Ishikawa (cell line): ENCODE measurements around the gene ATP5F1D.
A peak's percentile ranks its signal among the peaks of the same experiment; 100 is the strongest.

Experiments
- CEBPB ChIP-seq: IDR thresholded peaks from 2 replicates; pipeline ENCODE4 v1.6.1; 2012
- CREB1 ChIP-seq: IDR thresholded peaks from 2 replicates; pipeline ENCODE4 v1.6.1; 2012; ENCODE audit warnings: low read depth
- EGR1 ChIP-seq: IDR thresholded peaks from 2 replicates; pipeline ENCODE4 v1.6.1; 2012
- EP300 ChIP-seq: IDR thresholded peaks from 2 replicates; pipeline ENCODE4 v1.6.1; 2012; ENCODE audit warnings: borderline replicate concordance
- FOXM1 ChIP-seq: IDR thresholded peaks from 2 replicates; pipeline ENCODE4 v1.6.1; 2012; ENCODE audit warnings: low read depth, borderline replicate concordance
- MAX ChIP-seq: IDR thresholded peaks from 2 replicates; pipeline ENCODE4 v1.6.1; 2012
- NFIC ChIP-seq: IDR thresholded peaks from 2 replicates; pipeline ENCODE4 v1.6.1; 2012
- RAD21 ChIP-seq: IDR thresholded peaks from 2 replicates; pipeline ENCODE4 v1.6.1; 2012; ENCODE audit warnings: low read depth
- REST ChIP-seq: IDR thresholded peaks from 2 replicates; pipeline ENCODE4 v1.6.1; 2012; ENCODE audit warnings: low read depth, mild to moderate bottlenecking
- TAF1 ChIP-seq: IDR thresholded peaks from 2 replicates; pipeline ENCODE4 v1.6.1; 2012; ENCODE audit warnings: low read depth, mild to moderate bottlenecking
- TCF12 ChIP-seq: IDR thresholded peaks from 2 replicates; pipeline ENCODE4 v1.6.1; 2012; ENCODE audit warnings: low read depth
- TEAD4 ChIP-seq: IDR thresholded peaks from 2 replicates; pipeline ENCODE4 v1.6.1; 2012
- USF1 ChIP-seq: IDR thresholded peaks from 2 replicates; pipeline ENCODE4 v1.6.1; 2012
- YY1 ChIP-seq: IDR thresholded peaks from 2 replicates; pipeline ENCODE4 v1.6.1; 2012; ENCODE audit warnings: low read depth
- ZBTB7A ChIP-seq: IDR thresholded peaks from 2 replicates; pipeline ENCODE4 v1.6.1; 2012; ENCODE audit warnings: low read depth

Gene ATP5F1D

GRCh38 chr19:1261798-1262622 is 20.5 kb downstream of the ATP5F1D start:
- TF ChIP-seq YY1, result peak; percentile 14; the same call in 1 of the 2 replicates
- TF ChIP-seq TEAD4, result peak; percentile 35
- TF ChIP-seq ZBTB7A, result no peak
- no peak for TF ChIP-seq REST
- TF ChIP-seq FOXM1, result 0 out of 2 replicates have a peak, but pooled peaks have one; percentile 44
- TF ChIP-seq CREB1, result 0 out of 2 replicates have a peak, but pooled peaks have one; percentile 24
- peak; percentile 38; the same call in 1 of the 2 replicates for TF ChIP-seq MAX
- no peak for TF ChIP-seq CEBPB
- no peak; the same call in 1 of the 2 replicates for TF ChIP-seq RAD21
- TF ChIP-seq EP300, result peak; percentile 49; the same call in 1 of the 2 replicates
- peak; percentile 59 for TF ChIP-seq TAF1
- peak; percentile 79 for TF ChIP-seq TCF12
- TF ChIP-seq NFIC, result peak; percentile 93
- TF ChIP-seq USF1, result peak; percentile 50
- TF ChIP-seq EGR1, result peak; percentile 80

- TF ChIP-seq YY1, result no peak
- TF ChIP-seq REST, result no peak
- peak; percentile 1; the same call in 1 of the 2 replicates for TF ChIP-seq MAX
- no peak for TF ChIP-seq TAF1
- TF ChIP-seq TCF12, result peak; percentile 63; the same call in 1 of the 2 replicates
- peak; percentile 95 for TF ChIP-seq EGR1
- TF ChIP-seq CEBPB, result no peak
- peak; percentile 94 for TF ChIP-seq ZBTB7A
- no peak for TF ChIP-seq FOXM1
- no peak for TF ChIP-seq USF1
- peak; percentile 82 for TF ChIP-seq TEAD4
- peak; percentile 69 for TF ChIP-seq EP300
- no peak for TF ChIP-seq NFIC
- TF ChIP-seq RAD21, result no peak
- TF ChIP-seq CREB1, result no peak
Observed at GRCh38 chr19:1262623-1263123, 21.1 kb downstream of the ATP5F1D start.

- peak; percentile 50; the same call in 1 of the 2 replicates for TF ChIP-seq EGR1
- TF ChIP-seq YY1, result no peak
Observed at GRCh38 chr19:1263188-1263587, 21.6 kb downstream of the ATP5F1D start.

- TF ChIP-seq TAF1 (no peak), EP300 (peak; percentile 76), FOXM1 (no peak; the same call in 1 of the 2 replicates), USF1 (0 out of 2 replicates have a peak, but pooled peaks have one; percentile 34), ZBTB7A (peak; percentile 94), CEBPB (no peak), TCF12 (peak; percentile 86), CREB1 (no peak), REST (no peak), YY1 (peak; percentile 57), MAX (peak; percentile 37), RAD21 (peak; percentile 8; the same call in 1 of the 2 replicates), EGR1 (0 out of 2 replicates have a peak, but pooled peaks have one; percentile 14), NFIC (peak; percentile 60; the same call in 1 of the 2 replicates), TEAD4 (peak; percentile 98)
Observed at GRCh38 chr19:1264801-1265614, 23.5 kb downstream of the ATP5F1D start.
